Fibroblast of mammary gland (primary cell): ENCODE data around the gene PAN3.

Experiments
- DNase-seq: peaks from one replicate; pipeline ENCODE4 v3.0.0-alpha.2; 2010; ENCODE audit warnings: low read depth
- H3K4me3 ChIP-seq: 2 replicates; pipeline ENCODE4 v1.5.1; 2011; ENCODE audit warnings: low read depth, mild to moderate bottlenecking, low read length, moderate library complexity; ENCODE audit not compliant: control insufficient read depth
- TF ChIP-seq, protein P1 (sequence below): conservative IDR thresholded peaks from 2 replicates; pipeline ENCODE4 v1.5.1; 2011; ENCODE audit warnings: low read depth, low read length, inconsistent platforms; ENCODE audit not compliant: control insufficient read depth, insufficient read depth

Gene PAN3

DNA sequence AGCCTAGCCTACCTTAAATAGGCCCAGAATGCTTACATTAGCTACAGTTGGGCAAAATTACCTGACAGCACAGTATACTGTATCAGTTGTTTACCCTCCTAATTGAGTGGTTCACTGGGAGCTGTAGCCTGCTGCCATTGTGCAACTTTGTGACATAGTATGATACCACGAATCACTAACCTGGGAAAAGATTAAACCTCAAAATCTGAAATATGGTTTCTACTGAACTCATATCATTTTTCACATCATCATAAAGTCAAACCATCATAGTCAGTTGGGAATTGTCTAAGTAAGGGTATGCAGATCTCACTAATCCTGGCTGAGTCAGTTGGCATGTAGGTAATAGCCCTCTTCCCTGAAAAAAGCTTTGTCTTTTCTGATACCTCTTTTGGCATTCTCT, 9.2 kb downstream of the PAN3 start:
- peak; percentile 38 for DNase-seq
- TF ChIP-seq, protein P1, sequence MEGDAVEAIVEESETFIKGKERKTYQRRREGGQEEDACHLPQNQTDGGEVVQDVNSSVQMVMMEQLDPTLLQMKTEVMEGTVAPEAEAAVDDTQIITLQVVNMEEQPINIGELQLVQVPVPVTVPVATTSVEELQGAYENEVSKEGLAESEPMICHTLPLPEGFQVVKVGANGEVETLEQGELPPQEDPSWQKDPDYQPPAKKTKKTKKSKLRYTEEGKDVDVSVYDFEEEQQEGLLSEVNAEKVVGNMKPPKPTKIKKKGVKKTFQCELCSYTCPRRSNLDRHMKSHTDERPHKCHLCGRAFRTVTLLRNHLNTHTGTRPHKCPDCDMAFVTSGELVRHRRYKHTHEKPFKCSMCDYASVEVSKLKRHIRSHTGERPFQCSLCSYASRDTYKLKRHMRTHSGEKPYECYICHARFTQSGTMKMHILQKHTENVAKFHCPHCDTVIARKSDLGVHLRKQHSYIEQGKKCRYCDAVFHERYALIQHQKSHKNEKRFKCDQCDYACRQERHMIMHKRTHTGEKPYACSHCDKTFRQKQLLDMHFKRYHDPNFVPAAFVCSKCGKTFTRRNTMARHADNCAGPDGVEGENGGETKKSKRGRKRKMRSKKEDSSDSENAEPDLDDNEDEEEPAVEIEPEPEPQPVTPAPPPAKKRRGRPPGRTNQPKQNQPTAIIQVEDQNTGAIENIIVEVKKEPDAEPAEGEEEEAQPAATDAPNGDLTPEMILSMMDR = no peak
- no peak overlapping the region for H3K4me3 ChIP-seq

DNA sequence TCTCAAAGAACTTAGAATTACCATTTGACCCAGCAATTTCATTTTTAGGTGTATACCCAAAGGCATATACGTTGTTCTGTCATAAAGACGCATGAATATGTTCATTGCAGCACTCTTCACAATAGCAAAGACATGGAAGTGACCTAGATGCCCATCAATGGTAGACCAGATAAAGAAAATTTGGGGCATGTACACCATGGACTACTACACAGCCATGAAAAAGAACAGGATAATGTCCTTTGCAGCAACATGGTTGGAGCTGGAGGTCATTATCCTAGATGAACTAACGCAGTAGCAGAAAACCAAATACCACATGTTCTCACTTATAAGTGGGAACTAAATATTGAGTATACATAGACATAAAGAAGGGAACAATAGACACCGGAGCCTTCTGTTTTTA, 20.7 kb downstream of the PAN3 start:
- TF ChIP-seq, protein P1 = no peak
- DNase-seq = no peak
- no peak overlapping the region for H3K4me3 ChIP-seq

DNA sequence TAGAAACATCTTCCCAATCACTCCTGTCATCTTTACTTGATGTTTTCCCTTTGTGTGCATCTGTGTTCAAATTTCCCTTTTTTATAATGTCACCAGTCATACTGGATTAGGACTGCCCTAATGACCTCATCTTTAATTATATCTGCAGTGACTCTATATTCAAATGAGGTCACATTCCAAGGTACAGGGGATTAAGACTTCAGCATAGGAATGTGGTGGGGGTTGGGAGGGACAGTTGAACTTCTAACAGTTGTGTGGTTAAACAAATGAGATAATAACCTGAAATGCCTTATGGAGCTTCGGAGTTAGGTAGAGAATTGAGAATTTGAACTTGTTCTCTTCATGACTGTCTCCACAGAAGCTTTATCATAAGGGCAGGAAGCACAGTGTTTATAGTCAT, 23.0 kb downstream of the PAN3 start:
- peak; percentile 12 for DNase-seq
- H3K4me3 ChIP-seq = no peak overlapping the region
- TF ChIP-seq, protein P1 = no peak

DNA sequence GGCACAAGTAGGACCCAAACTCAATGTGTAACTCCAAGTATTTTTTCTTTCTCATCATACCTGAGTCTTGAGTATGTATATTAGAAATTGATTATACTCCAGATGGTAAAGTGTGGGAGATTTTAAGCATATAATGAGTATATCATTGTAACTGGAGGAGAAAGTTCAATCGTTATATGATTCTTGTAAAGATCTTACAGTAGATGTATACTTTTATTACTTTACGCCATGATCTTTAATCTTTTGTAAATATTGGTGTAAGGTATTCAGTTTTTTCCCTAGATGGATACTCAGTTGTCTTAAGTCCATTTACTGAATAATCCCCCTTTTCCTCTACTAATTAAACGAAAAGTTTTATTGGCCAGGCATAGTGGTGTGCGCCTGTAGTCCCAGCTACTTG, 25.2 kb downstream of the PAN3 start:
- no peak overlapping the region for H3K4me3 ChIP-seq
- TF ChIP-seq, protein P1 = no peak
- DNase-seq = no peak

DNA sequence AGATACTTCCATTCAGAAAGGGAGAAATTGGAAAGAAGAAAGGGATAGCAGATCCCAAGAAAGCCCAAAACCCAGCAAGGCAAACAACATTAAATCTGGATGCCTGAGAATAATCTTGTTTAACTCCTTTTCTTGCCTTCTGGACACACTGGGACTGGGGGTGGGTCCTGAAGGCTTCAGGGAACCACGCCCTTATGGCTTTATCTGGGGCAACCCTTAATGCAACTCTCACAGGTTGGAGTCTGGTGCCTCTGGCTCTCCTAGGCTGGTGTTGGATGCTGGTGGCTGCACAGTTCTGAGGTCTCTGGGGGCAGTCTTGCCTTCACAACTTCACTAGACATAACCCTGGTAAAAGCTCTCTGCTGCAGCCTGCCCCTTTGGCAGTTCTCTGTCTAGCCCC, 27.9 kb downstream of the PAN3 start:
- no peak for DNase-seq
- no peak overlapping the region for H3K4me3 ChIP-seq

DNA sequence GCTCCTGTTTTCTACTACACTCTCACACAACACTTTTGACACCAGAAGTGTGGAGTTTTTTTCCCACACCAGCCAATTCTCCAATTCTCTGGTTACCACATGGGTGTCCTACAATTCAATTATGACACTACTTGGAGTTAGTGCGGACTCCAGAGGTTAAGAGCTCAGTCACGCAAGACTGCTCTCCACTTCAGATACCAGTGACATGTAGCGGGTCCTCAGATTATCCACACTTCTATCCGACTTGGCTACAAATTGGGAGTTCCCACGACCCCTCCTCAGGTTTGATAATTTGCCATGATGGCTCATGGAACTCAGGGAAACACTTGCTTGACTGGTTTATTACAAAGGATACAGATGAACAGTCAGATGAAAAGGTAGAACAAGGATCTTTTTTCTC, 32.9 kb downstream of the PAN3 start:
- DNase-seq = no peak
- TF ChIP-seq, protein P1 = no peak

More for the DNA sequence above, 27.9 kb downstream of the PAN3 start:
- TF ChIP-seq, protein P1 = no peak

DNA sequence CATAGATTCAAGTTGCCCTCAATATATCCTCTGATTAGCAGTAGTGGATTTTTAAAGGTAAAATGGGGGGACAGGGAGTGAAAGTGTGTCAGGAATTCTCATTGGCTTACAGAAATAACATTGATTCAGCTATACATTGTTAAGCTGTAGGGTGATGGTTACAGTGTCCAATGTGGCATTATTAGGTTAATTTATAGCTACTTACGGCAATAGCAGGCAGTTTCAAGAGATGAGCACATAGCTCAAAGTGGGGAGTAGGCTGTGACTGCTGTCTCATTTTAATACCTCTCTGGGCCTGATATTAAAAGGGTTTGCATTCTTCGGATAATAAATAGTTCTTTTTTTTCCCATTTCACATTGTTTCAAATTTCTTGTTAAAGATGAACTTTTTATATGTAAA, 34.6 kb downstream of the PAN3 start:
- no peak overlapping the region for H3K4me3 ChIP-seq
- DNase-seq = no peak
- TF ChIP-seq, protein P1 = no peak

More for the DNA sequence above, 32.9 kb downstream of the PAN3 start:
- H3K4me3 ChIP-seq = no peak overlapping the region
